ENCODE data around the gene TRAK1.

- TF ChIP-seq CTCF (IDR thresholded peaks at IDR 0.05) (no peak), POLR2A (IDR thresholded peaks at IDR 0.05) (no peak)
These were observed 27.7 kb downstream of the TRAK1 start for GRCh38 chr3:42118762-42119361.
